Stimulated activated CD8-positive, alpha-beta memory T cell treated with anti-CD3 and anti-CD28 coated beads, Interleukin-7, amount 100 ng/mL, for 1 hour (primary cell): ENCODE data around the gene SNRNP70.
A peak's percentile ranks its signal among the peaks of the same experiment; 100 is the strongest.

Source experiments
- DNase-seq, 2 donors: peaks; one replicate each; pipeline ENCODE4 v3.0.0-alpha.2; 2020; ENCODE audit warnings: low read depth in 2 of 2

SNRNP70 gene

GRCh38 chr19:49098795-49099194 is 13.5 kb downstream of the SNRNP70 start:
- DNase-seq = no peak

GRCh38 chr19:49101160-49101559 is 15.9 kb downstream of the SNRNP70 start:
- no peak for DNase-seq

- DNase-seq = no peak
Measured at GRCh38 chr19:49102303-49102702, 17.1 kb downstream of the SNRNP70 start.

GRCh38 chr19:49103331-49104085 is 18.3 kb downstream of the SNRNP70 start:
- DNase-seq = no peak

- no peak for DNase-seq
Measured at GRCh38 chr19:49104229-49104864, 19.1 kb downstream of the SNRNP70 start.

GRCh38 chr19:49106648-49107135 is 21.4 kb downstream of the SNRNP70 start:
- peak; percentile 34 to 41 for DNase-seq

GRCh38 chr19:49107625-49108459 is 22.6 kb downstream of the SNRNP70 start:
- DNase-seq = no peak

- no peak for DNase-seq
Measured at GRCh38 chr19:49109051-49109450, 23.8 kb downstream of the SNRNP70 start.

GRCh38 chr19:49109569-49110233 is 24.4 kb downstream of the SNRNP70 start:
- no peak for DNase-seq

- no peak for DNase-seq
Measured at GRCh38 chr19:49110567-49110966, 25.3 kb downstream of the SNRNP70 start.

- no peak for DNase-seq
Measured at GRCh38 chr19:49111218-49111998, 26.2 kb downstream of the SNRNP70 start.

GRCh38 chr19:49113762-49114629 is 28.7 kb downstream of the SNRNP70 start, which contains the start of gene LIN7B:
Gene LIN7B, plus strand, starts transcription at chr19:49114370. Its CDS starts 35 bp downstream, at chr19:49114405.
- peak; percentile 43 to 44 for DNase-seq

- no peak for DNase-seq
Measured at GRCh38 chr19:49114630-49115363, 29.5 kb downstream of the SNRNP70 start.

GRCh38 chr19:49116544-49116943 is 31.3 kb downstream of the SNRNP70 start:
- DNase-seq = no peak

- no peak for DNase-seq
Measured at GRCh38 chr19:49117677-49118564, 32.7 kb downstream of the SNRNP70 start.

GRCh38 chr19:49118565-49119410 is 33.5 kb downstream of the SNRNP70 start, which contains the start of gene C19orf73:
Gene C19orf73, minus strand, starts transcription at chr19:49119143. Its CDS starts 121 bp downstream, at chr19:49119022.
- DNase-seq = peak; percentile 91
